Measurements from ENCODE around the gene LIN52. TPM values are rescaled to one million over a fixed set of nuclear protein-coding genes. Genes with fewer than 3 reads are reported as not detected.

Gene LIN52, protein sequence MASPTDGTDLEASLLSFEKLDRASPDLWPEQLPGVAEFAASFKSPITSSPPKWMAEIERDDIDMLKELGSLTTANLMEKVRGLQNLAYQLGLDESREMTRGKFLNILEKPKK
- 1.7 and 7.0 TPM in 2 replicates for total RNA-seq

GRCh38 chr14:74084277-74085046, at the start of gene LIN52, which contains the start of gene ALDH6A1:
Gene LIN52 (plus strand): TSS chr14:74084956. CDS start chr14:74084975, 19 bp downstream.
Gene ALDH6A1 (minus strand): TSS chr14:74084453. CDS start chr14:74084394, 59 bp downstream.

DNA sequence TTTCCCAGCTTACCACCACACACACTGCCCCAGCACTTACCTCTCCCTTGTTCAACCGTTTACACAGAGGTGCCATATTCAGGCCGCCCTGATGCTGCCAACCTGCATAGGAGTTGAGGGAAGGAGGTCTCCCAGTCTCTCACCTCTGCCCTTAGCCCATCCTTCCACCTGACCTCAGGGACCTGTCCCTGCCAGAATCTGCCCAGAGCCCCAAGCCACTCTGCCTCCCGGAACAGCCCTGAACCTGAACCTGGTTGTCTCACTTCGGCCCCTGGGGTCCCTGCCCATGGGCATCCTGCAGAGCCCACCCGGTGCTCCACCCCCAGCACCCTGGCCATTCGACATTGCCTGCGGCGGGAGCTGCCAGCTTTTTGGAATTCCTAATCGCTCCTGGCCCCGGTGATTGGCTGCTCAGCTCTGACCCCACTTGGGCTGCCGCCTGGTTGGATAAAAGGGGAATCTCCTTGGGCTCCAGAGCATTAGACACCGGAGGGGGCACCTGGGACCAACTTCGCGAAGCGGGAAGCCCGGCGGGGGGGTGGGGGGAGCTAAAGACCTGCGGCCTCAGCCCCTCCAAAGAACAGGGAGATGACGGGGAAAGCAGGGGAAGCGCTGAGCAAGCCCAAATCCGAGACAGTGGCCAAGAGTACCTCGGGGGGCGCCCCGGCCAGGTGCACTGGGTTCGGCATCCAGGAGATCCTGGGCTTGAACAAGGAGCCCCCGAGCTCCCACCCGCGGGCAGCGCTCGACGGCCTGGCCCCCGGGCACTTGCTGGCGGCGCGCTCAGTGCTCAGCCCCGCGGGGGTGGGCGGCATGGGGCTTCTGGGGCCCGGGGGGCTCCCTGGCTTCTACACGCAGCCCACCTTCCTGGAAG, 154.5 kb downstream of the LIN52 start, which contains the start of gene VSX2:
TSS of gene VSX2 (plus strand) at position 476 of the 874 bp plus-strand sequence. CDS start at position 589, 113 bp downstream.

Other genes with a start within 250 kb of the LIN52 start
- 4.1 and 7.9 TPM in 2 replicates for gene PTGR2, start 233.1 kb upstream of the LIN52 start, total RNA-seq
- gene ZNF410, start 198.1 kb upstream of the LIN52 start, total RNA-seq = 97.1 and 99.1 TPM in 2 replicates
- 0.96 and 1.9 TPM in 2 replicates for gene FAM161B, start 134.9 kb upstream of the LIN52 start, total RNA-seq
- gene COQ6, start 134.7 kb upstream of the LIN52 start, total RNA-seq = 9.4 and 20.5 TPM in 2 replicates
- gene ENTPD5, start 65.7 kb upstream of the LIN52 start, total RNA-seq = 10.8 and 17.3 TPM in 2 replicates
- gene BBOF1, start 65.6 kb upstream of the LIN52 start, total RNA-seq = 0.72 and 1.3 TPM in 2 replicates
- gene ALDH6A1, start 503 bp upstream of the LIN52 start, total RNA-seq = 12.8 and 23.4 TPM in 2 replicates
- under 0.01 TPM in 1 of 2 replicates, not detected in the other for gene VSX2, start 154.5 kb downstream of the LIN52 start, total RNA-seq
- gene ABCD4, start 218.0 kb downstream of the LIN52 start, total RNA-seq = 19.0 and 21.0 TPM in 2 replicates